DND-41 (cell line): ENCODE measurements around the gene SLC7A1.

ENCODE experiments used
- ATAC-seq: fragments of 200-7000 bp; cut with Tn5 transposase; 3 replicates; pipeline ENCODE4 v1.9.1; 2021; ENCODE audit warnings: low read depth; ENCODE audit not compliant: insufficient read depth
- DNase-seq: peaks from one replicate; pipeline ENCODE4 v3.0.0-alpha.2; 2020
- H2AFZ ChIP-seq: 2 replicates; pipeline ENCODE4 v1.6.0; 2012; ENCODE audit warnings: low read depth, low read length
- H3K27ac ChIP-seq: 2 replicates; pipeline ENCODE4 v1.5.1; 2012; ENCODE audit warnings: low read length, inconsistent platforms
- H3K27me3 ChIP-seq: fragments of 200-600 bp; sonication (generic); 2 replicates; pipeline ENCODE4 v1.6.0; 2012; ENCODE audit warnings: low read length, mild to moderate bottlenecking, inconsistent platforms; ENCODE audit not compliant: insufficient read depth, poor library complexity
- H3K36me3 ChIP-seq: 2 replicates; pipeline ENCODE4 v1.5.1; 2012; ENCODE audit warnings: low read length, inconsistent platforms; ENCODE audit not compliant: insufficient read depth
- H3K4me1 ChIP-seq: 2 replicates; pipeline ENCODE4 v1.5.1; 2012; ENCODE audit warnings: mild to moderate bottlenecking, low read length; ENCODE audit not compliant: insufficient read depth
- H3K4me2 ChIP-seq: 2 replicates; pipeline ENCODE4 v1.6.0; 2012; ENCODE audit warnings: mild to moderate bottlenecking, moderate library complexity, low read length, inconsistent platforms; ENCODE audit not compliant: insufficient read depth
- H3K4me3 ChIP-seq, 2 experiments: fragments of 200-600 bp in 1 of 2; shearing (Covaris generic) in 1 of 2; 2 replicates each; pipeline ENCODE4 v1.5.1; 2012 to 2016; ENCODE audit warnings: inconsistent platforms in 2 of 2, low read length in 2 of 2, mild to moderate bottlenecking in 2 of 2, low read depth in 1 of 2, moderate library complexity in 1 of 2
- H3K79me2 ChIP-seq: 2 replicates; pipeline ENCODE4 v1.6.0; 2012; ENCODE audit warnings: low read length, inconsistent platforms; ENCODE audit not compliant: insufficient read depth
- H3K9ac ChIP-seq: 2 replicates; pipeline ENCODE4 v1.6.0; 2012; ENCODE audit warnings: low read depth, mild to moderate bottlenecking, inconsistent platforms, low read length, moderate library complexity
- H3K9me3 ChIP-seq: 2 replicates; pipeline ENCODE4 v1.5.1; 2012; ENCODE audit warnings: low read length, moderate library complexity, mild to moderate bottlenecking, inconsistent platforms; ENCODE audit not compliant: insufficient read depth, severe bottlenecking
- H4K20me1 ChIP-seq: 2 replicates; pipeline ENCODE4 v1.6.0; 2012; ENCODE audit warnings: low read length; ENCODE audit not compliant: insufficient read depth
- CTCF ChIP-seq: IDR thresholded peaks from 2 replicates; pipeline ENCODE4 v1.5.1; 2012; ENCODE audit warnings: borderline replicate concordance, low read length, moderate library complexity, mild to moderate bottlenecking; ENCODE audit not compliant: poor library complexity, severe bottlenecking; ENCODE audit errors: extremely low read depth
- EZH2 ChIP-seq: IDR thresholded peaks from 3 replicates; pipeline ENCODE4 v1.6.1; 2012; ENCODE audit warnings: borderline replicate concordance, low read depth, mild to moderate bottlenecking, moderate library complexity, low read length, inconsistent platforms; ENCODE audit not compliant: severe bottlenecking

Gene SLC7A1

GRCh38 chr13:29501674-29502073 is 93.8 kb downstream of the SLC7A1 start:
- H3K36me3 ChIP-seq = peaks cover 59% of the 10 kb centered on the region
- H3K9ac ChIP-seq = no peak overlapping the region
- H3K79me2 ChIP-seq = no peaks in the 10 kb centered on the region
- H2AFZ ChIP-seq = no peak overlapping the region
- ATAC-seq (no peak), DNase-seq (no peak)
- H3K4me1 ChIP-seq = no peaks in the 10 kb centered on the region
- no peak overlapping the region for H3K4me2 ChIP-seq
- H4K20me1 ChIP-seq = peaks cover 6% of the 10 kb centered on the region
- H3K27me3 ChIP-seq = no peaks in the 10 kb centered on the region
- TF ChIP-seq EZH2 (no peak), CTCF (no peak)
- no peaks in the 10 kb centered on the region for H3K9me3 ChIP-seq
- H3K4me3 ChIP-seq = no peak overlapping the region
- H3K27ac ChIP-seq = no peak overlapping the region

GRCh38 chr13:29500386-29500785 is 95.1 kb downstream of the SLC7A1 start:
- no peak overlapping the region for H3K9ac ChIP-seq
- no peak overlapping the region for H2AFZ ChIP-seq
- no peaks in the 10 kb centered on the region for H3K79me2 ChIP-seq
- H3K4me1 ChIP-seq = no peaks in the 10 kb centered on the region
- H4K20me1 ChIP-seq = peaks cover 4% of the 10 kb centered on the region
- peaks cover 57% of the 10 kb centered on the region for H3K36me3 ChIP-seq
- H3K9me3 ChIP-seq = no peaks in the 10 kb centered on the region
- no peak overlapping the region for H3K27ac ChIP-seq
- H3K27me3 ChIP-seq = no peaks in the 10 kb centered on the region
- TF ChIP-seq EZH2 = no peak
- no peak for TF ChIP-seq CTCF
- no peak overlapping the region for H3K4me3 ChIP-seq
- DNase-seq (no peak), ATAC-seq (no peak)
- H3K4me2 ChIP-seq = no peak overlapping the region

- H3K9me3 ChIP-seq = no peaks in the 10 kb centered on the region
- no peaks in the 10 kb centered on the region for H3K79me2 ChIP-seq
- no peak overlapping the region for H3K4me3 ChIP-seq
- no peak overlapping the region for H3K4me2 ChIP-seq
- ATAC-seq (no peak), DNase-seq (no peak)
- no peak overlapping the region for H2AFZ ChIP-seq
- H3K27me3 ChIP-seq = no peaks in the 10 kb centered on the region
- H4K20me1 ChIP-seq = peaks cover 4% of the 10 kb centered on the region; the same call in 1 of the 2 replicates
- peaks cover 52% of the 10 kb centered on the region for H3K36me3 ChIP-seq
- no peak overlapping the region for H3K27ac ChIP-seq
- no peaks in the 10 kb centered on the region for H3K4me1 ChIP-seq
- no peak overlapping the region for H3K9ac ChIP-seq
- TF ChIP-seq EZH2 (no peak), CTCF (no peak)
Observed at GRCh38 chr13:29499506-29500165, 95.9 kb downstream of the SLC7A1 start.
